Stimulated activated CD4-positive, alpha-beta T cell treated with anti-CD3 and anti-CD28 coated beads, Interleukin-15, amount 100 ng/mL, for 48 hours (primary cell): ENCODE data around the gene C20orf144.
"Not testable (repeated sequence)": the region's sequence is repeated elsewhere in the genome, so short reads cannot be mapped to it uniquely, and the experiment has no call there.

Source experiments
- DNase-seq, 2 donors: peaks; one replicate each; pipeline ENCODE4 v3.0.0-alpha.2; 2020; ENCODE audit warnings: low read depth in 2 of 2

Gene C20orf144

DNA sequence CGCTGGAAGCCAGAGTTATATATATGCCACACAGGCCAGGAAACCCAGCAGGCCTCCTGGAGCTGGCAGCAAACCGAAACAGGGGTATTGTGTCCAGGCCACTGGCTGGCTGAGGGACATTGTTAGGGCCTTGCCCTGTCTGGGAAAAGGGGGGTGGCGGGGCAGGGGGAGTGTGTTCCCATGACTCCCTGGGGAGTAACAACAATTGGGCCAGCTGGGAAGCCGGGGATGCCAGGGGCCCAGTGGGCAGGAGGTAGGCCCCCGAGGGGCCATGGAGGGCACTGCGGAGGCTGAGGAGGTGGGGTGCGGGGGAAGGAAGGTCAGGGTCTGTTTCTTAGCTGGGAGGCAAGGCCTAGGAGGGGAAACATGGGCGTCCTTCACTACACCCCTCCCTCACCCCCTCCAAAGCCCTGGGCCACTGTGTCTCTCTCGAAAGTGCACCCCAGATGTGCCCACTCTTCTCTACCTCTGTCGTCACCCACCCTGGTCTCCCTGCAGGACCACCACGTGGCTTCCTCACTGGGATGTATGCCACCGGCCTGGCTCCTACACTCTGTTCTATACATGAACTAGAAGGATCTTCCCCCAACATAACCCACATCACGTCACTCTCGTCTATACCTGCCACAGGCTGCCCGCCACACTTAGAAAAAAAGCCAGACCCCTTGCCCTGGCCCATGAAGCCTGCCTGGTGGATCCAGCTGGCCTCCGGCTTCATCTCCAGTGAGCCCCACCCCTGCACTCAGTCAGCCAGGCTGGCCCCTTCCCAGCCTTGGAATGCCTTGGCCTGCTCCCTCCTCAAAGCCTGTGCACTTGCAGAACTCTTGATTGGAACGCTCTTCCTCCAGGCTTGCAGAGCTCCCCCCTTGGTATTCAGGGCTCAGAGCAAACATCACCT is 31.9 kb downstream of the C20orf144 start:
- DNase-seq, result no peak

- no peak for DNase-seq
Observed at GRCh38 chr20:33694639-33695012, 32.5 kb downstream of the C20orf144 start.

DNA sequence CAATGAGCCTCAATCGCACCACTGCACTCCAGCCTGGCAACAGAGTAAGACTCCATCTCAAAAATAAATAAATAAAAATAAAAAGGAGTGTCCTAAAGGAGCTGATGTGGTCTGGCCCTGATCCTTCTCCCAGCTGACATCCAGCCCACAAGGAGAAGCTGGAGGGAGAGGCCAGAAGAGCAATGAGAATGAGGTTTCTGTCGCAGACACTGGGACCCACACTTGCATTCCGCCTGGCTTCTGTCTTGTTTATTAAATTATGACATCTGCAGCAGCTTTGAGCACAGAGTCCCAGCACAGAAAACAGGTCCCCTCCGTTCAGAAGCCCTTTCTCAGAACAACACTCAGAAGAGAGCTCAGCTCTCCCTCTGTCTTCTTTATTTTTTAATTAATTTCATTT is 34.3 kb downstream of the C20orf144 start:
- no peak for DNase-seq

DNA sequence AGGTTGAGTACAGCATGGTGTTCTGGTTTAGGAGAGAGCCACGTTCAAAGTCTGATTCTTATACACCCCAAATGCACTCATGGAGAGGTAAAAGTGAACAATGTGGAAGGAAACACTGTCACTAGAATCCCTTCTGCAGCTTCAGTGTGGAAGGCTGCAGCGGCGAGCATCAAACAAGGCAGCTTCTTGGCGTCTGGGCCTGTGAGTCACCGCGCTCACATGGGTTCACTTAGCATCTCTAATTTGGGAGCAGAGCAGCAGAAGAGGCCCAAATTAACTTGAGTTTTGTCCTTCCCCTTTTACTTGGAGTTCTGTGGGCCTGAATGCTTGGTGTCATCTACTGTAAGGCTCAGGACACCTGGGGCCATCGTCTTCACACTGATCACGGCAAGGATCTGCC is 35.0 kb downstream of the C20orf144 start:
- DNase-seq, result no peak

GRCh38 chr20:33698966-33699365 is 36.8 kb downstream of the C20orf144 start:
- DNase-seq, result not testable (repeated sequence)

DNA sequence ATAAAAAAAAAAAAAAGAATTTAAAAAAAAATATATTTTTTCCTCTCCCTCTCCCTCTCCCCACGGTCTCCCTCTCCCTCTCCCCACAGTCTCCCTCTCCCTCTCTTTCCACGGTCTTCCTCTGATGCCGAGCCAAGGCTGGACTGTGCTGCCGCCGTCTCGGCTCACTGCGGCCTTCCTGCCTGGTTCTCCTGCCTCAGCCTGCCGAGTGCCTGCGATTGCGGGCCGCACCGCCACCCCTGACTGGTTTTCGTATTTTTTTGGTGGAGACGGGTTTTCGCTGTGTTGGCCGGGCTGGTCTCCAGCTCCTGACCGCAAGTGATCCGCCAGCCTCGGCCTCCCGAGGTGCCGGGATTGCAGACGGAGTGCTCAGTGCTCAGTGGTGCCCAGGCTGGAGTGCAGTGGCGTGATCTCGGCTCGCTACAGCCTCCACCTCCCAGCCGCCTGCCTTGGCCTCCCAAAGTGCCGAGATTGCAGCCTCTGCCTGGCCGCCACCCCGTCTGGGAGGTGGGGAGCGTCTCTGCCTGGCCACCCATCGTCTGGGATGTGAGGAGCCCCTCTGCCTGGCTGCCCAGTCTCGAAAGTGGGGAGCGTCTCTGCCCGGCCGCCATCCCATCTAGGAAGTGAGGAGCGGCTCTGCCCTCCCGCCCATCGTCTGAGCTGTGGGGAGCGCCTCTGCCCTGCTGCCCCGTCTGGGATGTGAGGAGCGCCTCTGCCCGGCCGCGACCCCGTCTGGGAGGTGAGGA is 38.7 kb downstream of the C20orf144 start:
- DNase-seq, result not testable (repeated sequence)

DNA sequence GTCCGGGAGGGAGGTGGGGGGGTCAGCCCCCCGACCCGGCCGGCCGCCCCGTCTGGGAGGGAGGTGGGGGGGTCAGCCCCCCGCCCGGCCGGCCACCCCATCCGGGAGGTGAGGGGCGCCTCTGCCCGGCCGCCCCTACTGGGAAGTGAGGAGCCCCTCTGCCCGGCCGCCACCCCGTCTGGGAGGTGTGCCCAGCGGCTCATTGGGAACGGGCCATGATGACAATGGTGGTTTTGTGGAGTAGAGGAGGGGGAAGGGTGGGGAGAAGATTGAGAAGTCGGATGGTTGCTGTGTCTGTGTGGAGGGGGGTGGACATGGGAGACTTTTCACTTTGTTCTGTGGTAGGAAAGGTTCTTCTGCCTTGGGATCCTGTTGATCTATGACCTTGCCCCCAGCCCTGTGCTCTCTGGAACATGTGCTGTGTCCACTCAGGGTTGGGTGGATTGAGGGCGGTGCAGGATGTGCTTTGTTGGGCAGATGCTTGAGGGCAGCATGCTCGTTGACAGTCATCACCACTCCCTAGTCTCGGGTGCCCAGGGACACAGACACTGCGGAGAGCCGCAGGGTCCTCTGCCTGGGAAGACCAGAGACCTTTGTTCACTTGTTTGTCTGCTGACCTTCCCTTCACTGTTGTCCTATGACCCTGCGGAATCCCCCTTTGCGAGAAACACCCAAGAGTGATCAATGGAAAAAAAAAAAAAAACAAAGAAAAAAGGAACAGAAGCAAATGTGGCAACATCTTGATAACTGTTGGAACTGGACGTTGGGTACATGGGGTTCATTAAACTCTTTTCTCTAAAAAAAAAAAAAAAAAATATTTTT is 39.7 kb downstream of the C20orf144 start:
- no peak for DNase-seq

GRCh38 chr20:33702861-33703260 is 40.7 kb downstream of the C20orf144 start:
- DNase-seq, result no peak

GRCh38 chr20:33703498-33704137 is 41.5 kb downstream of the C20orf144 start:
- no peak for DNase-seq

DNA sequence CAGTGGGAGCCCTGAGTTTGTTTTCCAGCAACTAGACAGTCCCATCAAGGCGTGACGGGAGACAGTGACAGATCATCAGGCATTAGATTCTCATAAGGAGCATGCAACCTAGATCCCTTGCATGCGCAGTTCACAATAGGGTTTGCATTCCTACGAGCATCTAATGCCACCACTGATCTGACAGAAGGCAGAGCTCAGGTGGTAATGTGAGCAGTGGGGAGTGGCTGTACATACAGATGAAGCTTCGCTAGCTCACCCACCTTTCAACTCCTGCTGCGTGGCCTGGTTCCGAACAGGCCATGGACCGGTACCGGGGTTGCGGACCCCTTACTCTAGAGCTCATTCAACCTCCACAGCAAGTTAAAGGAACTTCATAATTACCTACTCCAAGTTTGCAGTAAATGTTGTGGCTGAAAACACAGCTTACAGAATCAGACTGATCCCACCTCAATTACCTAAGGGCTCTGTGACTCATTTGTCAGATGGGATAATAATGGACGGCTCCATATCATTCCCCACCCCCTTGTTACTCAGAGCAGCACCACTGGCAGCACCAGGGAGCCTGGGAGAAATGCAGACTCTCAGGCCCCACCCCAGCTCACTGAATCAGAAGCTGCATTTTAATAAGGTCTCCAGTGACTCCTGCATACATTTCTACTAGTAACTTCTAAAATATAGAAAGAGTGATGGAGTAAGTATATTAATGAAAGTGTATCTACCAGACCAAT is 42.2 kb downstream of the C20orf144 start:
- DNase-seq, result no peak

GRCh38 chr20:33707668-33708067 is 45.5 kb downstream of the C20orf144 start:
- DNase-seq, result no peak

- DNase-seq, result no peak
Observed at GRCh38 chr20:33709398-33709797, 47.3 kb downstream of the C20orf144 start.

DNA sequence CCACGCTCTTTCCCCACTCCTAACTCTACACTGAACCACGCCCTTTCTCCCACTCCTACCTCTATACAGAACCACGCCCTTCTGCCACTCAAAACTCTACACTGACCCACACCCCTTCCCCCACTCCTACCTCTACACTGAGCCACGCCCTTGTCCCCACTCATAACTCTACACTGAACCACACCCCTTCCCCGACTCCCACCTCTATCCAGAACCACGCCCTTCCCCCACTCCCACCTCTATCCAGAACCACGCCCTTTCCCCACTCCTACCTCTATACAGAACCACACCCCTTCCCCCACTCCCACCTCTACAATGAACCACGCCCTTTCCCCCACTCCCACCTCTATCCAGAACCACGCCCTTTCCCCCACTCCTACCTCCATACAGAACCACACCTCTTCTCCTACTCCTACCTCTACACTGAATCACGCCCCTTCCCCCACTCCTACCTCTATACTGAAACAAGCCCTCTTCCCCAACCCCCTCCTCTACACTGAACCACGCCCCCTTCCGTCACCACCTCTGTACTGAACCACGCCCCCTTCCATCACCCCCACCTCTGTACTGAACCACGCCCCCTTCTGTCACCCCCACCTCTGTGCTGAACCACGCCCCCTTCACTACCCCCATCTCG is 47.9 kb downstream of the C20orf144 start:
- DNase-seq, result no peak

- DNase-seq, result no peak
Observed at GRCh38 chr20:33710681-33711445, 48.7 kb downstream of the C20orf144 start.

- no peak for DNase-seq
Observed at GRCh38 chr20:33711446-33711738, 49.3 kb downstream of the C20orf144 start.
